ENCODE data around the gene TTC38. TPM values are rescaled to one million over a fixed set of nuclear protein-coding genes. Genes with fewer than 3 reads are reported as not detected.

TTC38 gene
- total RNA-seq, 4 donors from 2014 or later, result 28.4 to 58.6 (median 32.3) TPM

- 93% methylated on average over 12 of the region's 23 CpGs for WGBS
- H3K36me3 ChIP-seq, result peaks cover 13 to 77% (median 64%) of the 10 kb centered on the region in 4 donors
- no peaks in the 10 kb centered on the region for H3K27me3 ChIP-seq
- peaks cover 8 to 36% (median 11%) of the 10 kb centered on the region in 4 donors for H3K4me1 ChIP-seq
- DNase-seq (ENCODE audit: extremely low spot score), result no peak
- no peak overlapping the region for H3K4me3 ChIP-seq
- peaks cover 0 to 7% (median 0%) of the 10 kb centered on the region in 4 donors for H3K9me3 ChIP-seq
- intact Hi-C loops (cut with DNase I), result no loop called here
- no peak overlapping the region for H3K27ac ChIP-seq (replicated peaks in 1 of 4)
- TF ChIP-seq EP300 (IDR thresholded peaks at IDR 0.05), result no peak
- TF ChIP-seq POLR2A (IDR thresholded peaks at IDR 0.05; ENCODE audit: low read depth), result no peak
- TF ChIP-seq CTCF (IDR thresholded peaks at IDR 0.05), result no peak
- no peak for TF ChIP-seq POLR2AphosphoS5 (IDR thresholded peaks at IDR 0.05)
These were observed 23.3 kb downstream of the TTC38 start for GRCh38 chr22:46290843-46291785.

GRCh38 chr22:46292173-46292572 lies 24.4 kb downstream of the TTC38 start:
- WGBS, result 96% methylated on average over 3 of the region's 3 CpGs
- intact Hi-C loops (cut with DNase I), result no loop called here
- Histone ChIP-seq H3K27me3 (no peaks in the 10 kb centered on the region), H3K36me3 (peaks cover 13 to 67% (median 54%) of the 10 kb centered on the region in 4 donors), H3K4me3 (no peak overlapping the region), H3K9me3 (peaks cover 0 to 7% (median 0%) of the 10 kb centered on the region in 4 donors), H3K4me1 (peaks cover 16 to 42% (median 19%) of the 10 kb centered on the region in 4 donors), H3K27ac (replicated peaks in 1 of 4) (no peak overlapping the region)
- TF ChIP-seq CTCF (IDR thresholded peaks at IDR 0.05), result no peak
- TF ChIP-seq POLR2A (IDR thresholded peaks at IDR 0.05; ENCODE audit: low read depth), result no peak
- no peak for TF ChIP-seq POLR2AphosphoS5 (IDR thresholded peaks at IDR 0.05)
- DNase-seq (ENCODE audit: extremely low spot score), result no peak

GRCh38 chr22:46292732-46293131 lies 24.9 kb downstream of the TTC38 start:
- Histone ChIP-seq H3K27ac (replicated peaks in 1 of 4) (peak overlapping the region in 1 of 4 donors; percentile 10), H3K9me3 (peaks cover 0 to 7% (median 0%) of the 10 kb centered on the region in 4 donors), H3K4me3 (no peak overlapping the region), H3K27me3 (no peaks in the 10 kb centered on the region), H3K36me3 (peaks cover 13 to 61% (median 49%) of the 10 kb centered on the region in 4 donors), H3K4me1 (peaks cover 19 to 40% (median 23%) of the 10 kb centered on the region in 4 donors)
- DNase-seq (ENCODE audit: extremely low spot score), result no peak
- 94% methylated on average over 14 of the region's 14 CpGs for WGBS
- no peak for TF ChIP-seq EP300 (IDR thresholded peaks at IDR 0.05)
- no peak for TF ChIP-seq POLR2AphosphoS5 (IDR thresholded peaks at IDR 0.05)
- no peak for TF ChIP-seq CTCF (IDR thresholded peaks at IDR 0.05)
- no peak for TF ChIP-seq POLR2A (IDR thresholded peaks at IDR 0.05; ENCODE audit: low read depth)
- intact Hi-C loops (cut with DNase I), result no loop called here

- 91% methylated on average over 11 of the region's 11 CpGs for WGBS
These were observed 25.9 kb downstream of the TTC38 start for GRCh38 chr22:46293577-46294260.

More at GRCh38 chr22:46293577-46294260, 25.9 kb downstream of the TTC38 start:
- peaks cover 13 to 51% (median 45%) of the 10 kb centered on the region in 4 donors for H3K36me3 ChIP-seq
- H3K4me3 ChIP-seq, result no peak overlapping the region
- H3K27ac ChIP-seq (replicated peaks in 1 of 4), result peak overlapping the region; percentile 15 to 55 (median 44)
- intact Hi-C loops (cut with DNase I), result no loop called here
- H3K9me3 ChIP-seq, result peaks cover 0 to 7% (median 0%) of the 10 kb centered on the region in 4 donors
- H3K4me1 ChIP-seq, result peaks cover 19 to 30% (median 20%) of the 10 kb centered on the region in 4 donors
- TF ChIP-seq EP300 (IDR thresholded peaks at IDR 0.05) (no peak), POLR2AphosphoS5 (IDR thresholded peaks at IDR 0.05) (peak in 1 of 2 donors; percentile 38), CTCF (IDR thresholded peaks at IDR 0.05) (no peak), POLR2A (IDR thresholded peaks at IDR 0.05; ENCODE audit: low read depth) (no peak)
- no peak for DNase-seq (ENCODE audit: extremely low spot score)
- H3K27me3 ChIP-seq, result no peaks in the 10 kb centered on the region
